BLaER1 (cell line): ENCODE results near the gene SLC17A3.

Experiments used
- H3K27ac ChIP-seq: shearing (Covaris generic); formaldehyde crosslinking; 2 replicates; pipeline ENCODE4 v1.8.1; 2022
- H3K27me3 ChIP-seq: shearing (Covaris generic); formaldehyde crosslinking; 2 replicates; pipeline ENCODE4 v1.8.1; 2022
- H3K36me3 ChIP-seq: shearing (Covaris generic); formaldehyde crosslinking; 2 replicates; pipeline ENCODE4 v1.8.1; 2022
- H3K4me1 ChIP-seq: shearing (Covaris generic); formaldehyde crosslinking; 2 replicates; pipeline ENCODE4 v1.8.1; 2022
- H3K4me2 ChIP-seq: shearing (Covaris generic); formaldehyde crosslinking; 2 replicates; pipeline ENCODE4 v1.8.1; 2022
- H3K4me3 ChIP-seq: shearing (Covaris generic); formaldehyde crosslinking; 2 replicates; pipeline ENCODE4 v1.8.1; 2022
- H3K9ac ChIP-seq: shearing (Covaris generic); formaldehyde crosslinking; 2 replicates; pipeline ENCODE4 v1.8.1; 2022
- H3K9me3 ChIP-seq: shearing (Covaris generic); formaldehyde crosslinking; 2 replicates; pipeline ENCODE4 v1.8.1; 2022
- H4K20me1 ChIP-seq: shearing (Covaris generic); formaldehyde crosslinking; 2 replicates; pipeline ENCODE4 v1.8.1; 2022
- Cebpa-rat ChIP-seq: shearing (Covaris generic); IDR thresholded peaks from 2 replicates; pipeline ENCODE4 v1.8.1; 2022

The SLC17A3 gene, protein sequence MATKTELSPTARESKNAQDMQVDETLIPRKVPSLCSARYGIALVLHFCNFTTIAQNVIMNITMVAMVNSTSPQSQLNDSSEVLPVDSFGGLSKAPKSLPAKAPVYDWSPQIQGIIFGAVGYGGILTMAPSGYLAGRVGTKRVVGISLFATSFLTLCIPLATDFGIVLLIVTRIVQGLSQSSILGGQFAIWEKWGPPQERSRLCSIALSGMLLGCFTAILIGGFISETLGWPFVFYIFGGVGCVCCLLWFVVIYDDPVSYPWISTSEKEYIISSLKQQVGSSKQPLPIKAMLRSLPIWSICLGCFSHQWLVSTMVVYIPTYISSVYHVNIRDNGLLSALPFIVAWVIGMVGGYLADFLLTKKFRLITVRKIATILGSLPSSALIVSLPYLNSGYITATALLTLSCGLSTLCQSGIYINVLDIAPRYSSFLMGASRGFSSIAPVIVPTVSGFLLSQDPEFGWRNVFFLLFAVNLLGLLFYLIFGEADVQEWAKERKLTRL

DNA sequence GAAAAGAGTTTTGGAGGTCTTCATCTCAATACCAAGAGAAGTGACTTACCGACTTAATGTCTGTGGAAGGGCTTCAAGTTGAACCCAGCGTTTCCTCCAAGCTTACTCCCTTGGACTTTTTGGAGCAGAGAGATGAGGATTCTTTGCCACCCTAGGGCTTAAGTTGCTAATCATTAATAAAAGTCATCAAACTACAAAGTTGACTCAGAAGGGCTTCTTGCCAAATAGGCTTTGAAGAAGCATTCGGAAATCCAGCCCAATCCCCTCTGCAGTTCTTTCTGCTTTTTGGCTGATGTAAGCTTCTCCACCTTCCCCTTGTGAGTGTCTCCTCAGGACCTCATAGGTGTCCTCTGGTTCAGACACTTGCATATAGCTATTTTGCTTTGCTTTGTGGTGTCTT lies at the start of gene SLC17A3:
Gene SLC17A3 (minus strand): TSS at position 126 of the 400 bp plus-strand sequence. CDS start 5,856 bp downstream, outside the sequence.
- Histone ChIP-seq H3K4me3 (no peak within 1 kb of the TSS), H3K4me2 (no peak within 1 kb of the TSS), H3K9me3 (no peaks in the 10 kb centered on the region), H3K36me3 (no peaks in the 10 kb centered on the region), H3K4me1 (no peaks in the 10 kb centered on the region), H3K27ac (no peak within 1 kb of the TSS), H3K27me3 (no peaks in the 10 kb centered on the region), H3K9ac (no peak within 1 kb of the TSS), H4K20me1 (no peaks in the 10 kb centered on the region)
- TF ChIP-seq Cebpa-rat = no peak

- H3K9ac ChIP-seq = no peak overlapping the region
- H3K4me1 ChIP-seq = no peaks in the 10 kb centered on the region
- no peak overlapping the region for H3K4me2 ChIP-seq
- H4K20me1 ChIP-seq = no peaks in the 10 kb centered on the region
- H3K4me3 ChIP-seq = no peak overlapping the region
- no peaks in the 10 kb centered on the region for H3K9me3 ChIP-seq
- no peaks in the 10 kb centered on the region for H3K27me3 ChIP-seq
- TF ChIP-seq Cebpa-rat = no peak
- H3K36me3 ChIP-seq = no peaks in the 10 kb centered on the region
- H3K27ac ChIP-seq = no peak overlapping the region
These were observed 48.3 kb upstream of the SLC17A3 start for GRCh38 chr6:25922301-25922700.

DNA sequence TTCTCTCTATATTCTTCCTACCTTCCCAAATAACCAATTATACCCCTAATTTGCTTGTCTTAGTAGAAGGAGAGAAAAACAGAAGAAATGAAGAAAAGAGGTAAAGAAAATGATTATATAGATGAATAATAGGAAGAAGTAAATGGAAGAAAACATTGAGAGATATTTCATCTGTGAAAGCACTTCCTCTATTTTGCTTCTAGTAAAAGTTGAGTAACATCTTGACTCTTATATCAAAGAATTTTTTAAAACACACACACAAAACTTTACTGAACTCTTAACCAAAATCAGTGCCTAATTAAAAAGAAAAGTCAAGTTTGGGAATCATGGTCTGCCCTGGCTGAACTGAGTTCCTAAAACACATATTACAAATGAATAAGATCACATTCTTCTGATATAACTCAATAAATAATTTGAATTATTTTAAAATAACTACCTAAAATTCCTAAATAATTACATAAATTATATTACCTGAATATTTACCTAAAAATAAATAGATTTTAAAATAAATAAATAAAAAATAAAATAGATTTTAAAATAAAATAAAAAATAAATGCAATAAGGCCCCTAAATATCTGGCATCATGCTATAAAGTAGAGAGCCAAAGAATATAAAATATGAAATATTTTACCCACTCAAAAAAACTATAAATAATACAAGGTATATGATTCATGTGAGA lies 47.6 kb upstream of the SLC17A3 start:
- H3K4me1 ChIP-seq = no peaks in the 10 kb centered on the region
- H3K27me3 ChIP-seq = no peaks in the 10 kb centered on the region
- no peak overlapping the region for H3K4me3 ChIP-seq
- H3K9me3 ChIP-seq = no peaks in the 10 kb centered on the region
- H3K27ac ChIP-seq = no peak overlapping the region
- H3K36me3 ChIP-seq = no peaks in the 10 kb centered on the region
- TF ChIP-seq Cebpa-rat = no peak
- no peaks in the 10 kb centered on the region for H4K20me1 ChIP-seq
- no peak overlapping the region for H3K9ac ChIP-seq
- no peak overlapping the region for H3K4me2 ChIP-seq

GRCh38 chr6:25919657-25920056 lies 45.6 kb upstream of the SLC17A3 start:
- H3K4me3 ChIP-seq = no peak overlapping the region
- no peaks in the 10 kb centered on the region for H3K36me3 ChIP-seq
- no peaks in the 10 kb centered on the region for H3K9me3 ChIP-seq
- no peak overlapping the region for H3K4me2 ChIP-seq
- no peak overlapping the region for H3K9ac ChIP-seq
- no peaks in the 10 kb centered on the region for H4K20me1 ChIP-seq
- no peak for TF ChIP-seq Cebpa-rat
- no peaks in the 10 kb centered on the region for H3K4me1 ChIP-seq
- no peaks in the 10 kb centered on the region for H3K27me3 ChIP-seq
- no peak overlapping the region for H3K27ac ChIP-seq

DNA sequence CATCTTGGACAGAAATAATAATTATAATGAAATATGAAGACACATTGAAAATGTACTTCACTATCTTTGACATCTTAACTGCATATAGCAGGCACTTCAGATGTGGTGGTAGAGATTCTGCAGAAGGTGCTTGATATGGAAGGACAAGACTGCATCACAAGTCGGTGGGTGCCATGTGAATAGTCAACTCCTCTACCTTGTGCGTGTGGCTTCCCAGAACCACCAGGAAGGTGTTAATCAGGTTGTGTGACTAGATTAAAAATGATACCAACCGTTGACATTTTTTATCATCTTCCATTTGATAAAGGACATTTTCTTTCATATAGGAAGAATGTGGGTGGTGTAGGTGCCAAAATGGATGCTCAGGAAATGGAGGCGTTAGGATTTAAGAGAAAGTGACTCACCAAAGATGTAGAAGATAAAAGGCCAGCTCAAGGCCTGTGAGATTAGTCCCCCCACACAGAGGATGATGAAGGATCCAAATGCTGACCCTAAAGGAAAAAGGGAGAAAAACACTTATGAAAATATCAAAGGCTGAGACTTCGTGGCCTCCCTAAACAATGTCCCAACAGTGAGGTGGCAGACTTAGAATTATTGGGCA lies 44.1 kb upstream of the SLC17A3 start:
- Histone ChIP-seq H3K4me3 (no peak overlapping the region), H4K20me1 (no peaks in the 10 kb centered on the region), H3K4me2 (no peak overlapping the region), H3K4me1 (no peaks in the 10 kb centered on the region), H3K36me3 (no peaks in the 10 kb centered on the region), H3K27ac (no peak overlapping the region), H3K9ac (no peak overlapping the region), H3K27me3 (no peaks in the 10 kb centered on the region), H3K9me3 (no peaks in the 10 kb centered on the region)
- no peak for TF ChIP-seq Cebpa-rat

GRCh38 chr6:25916789-25917490 lies 42.9 kb upstream of the SLC17A3 start:
- Histone ChIP-seq H3K4me1 (no peaks in the 10 kb centered on the region), H3K36me3 (no peaks in the 10 kb centered on the region), H4K20me1 (no peaks in the 10 kb centered on the region), H3K9ac (no peak overlapping the region), H3K4me3 (no peak overlapping the region), H3K27me3 (no peaks in the 10 kb centered on the region), H3K27ac (no peak overlapping the region), H3K9me3 (no peaks in the 10 kb centered on the region), H3K4me2 (no peak overlapping the region)
- TF ChIP-seq Cebpa-rat = no peak

- no peak overlapping the region for H3K9ac ChIP-seq
- H3K27ac ChIP-seq = no peak overlapping the region
- no peak for TF ChIP-seq Cebpa-rat
- no peak overlapping the region for H3K4me3 ChIP-seq
- H3K4me1 ChIP-seq = peaks cover 2% of the 10 kb centered on the region
- H3K36me3 ChIP-seq = no peaks in the 10 kb centered on the region
- no peak overlapping the region for H3K4me2 ChIP-seq
- no peaks in the 10 kb centered on the region for H4K20me1 ChIP-seq
- no peaks in the 10 kb centered on the region for H3K9me3 ChIP-seq
- no peaks in the 10 kb centered on the region for H3K27me3 ChIP-seq
These were observed 42.3 kb upstream of the SLC17A3 start for GRCh38 chr6:25916330-25916729.

DNA sequence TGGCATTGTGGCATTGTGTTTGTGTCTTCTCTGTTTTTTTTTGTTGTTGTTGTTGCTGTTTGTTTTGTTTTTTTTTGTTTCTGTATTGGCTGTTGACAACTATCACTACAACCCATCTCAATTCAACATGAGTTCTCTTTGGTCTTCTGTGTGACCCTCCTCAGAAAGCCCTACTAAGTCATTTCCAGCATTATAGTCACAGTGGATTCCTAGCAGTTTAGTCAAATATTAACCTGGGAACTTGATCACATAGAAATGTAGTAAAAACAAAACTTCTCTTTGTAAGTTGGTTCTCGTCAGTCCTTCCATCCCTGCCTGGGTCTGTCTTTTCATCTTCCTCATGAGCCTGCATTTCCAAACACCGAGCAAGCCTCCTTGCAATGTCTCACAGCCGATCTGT lies 39.7 kb upstream of the SLC17A3 start:
- no peaks in the 10 kb centered on the region for H4K20me1 ChIP-seq
- no peaks in the 10 kb centered on the region for H3K36me3 ChIP-seq
- no peaks in the 10 kb centered on the region for H3K9me3 ChIP-seq
- H3K27ac ChIP-seq = no peak overlapping the region
- TF ChIP-seq Cebpa-rat = no peak
- H3K4me2 ChIP-seq = no peak overlapping the region
- H3K4me1 ChIP-seq = peaks cover 6% of the 10 kb centered on the region
- no peak overlapping the region for H3K4me3 ChIP-seq
- H3K27me3 ChIP-seq = no peaks in the 10 kb centered on the region
- no peak overlapping the region for H3K9ac ChIP-seq

DNA sequence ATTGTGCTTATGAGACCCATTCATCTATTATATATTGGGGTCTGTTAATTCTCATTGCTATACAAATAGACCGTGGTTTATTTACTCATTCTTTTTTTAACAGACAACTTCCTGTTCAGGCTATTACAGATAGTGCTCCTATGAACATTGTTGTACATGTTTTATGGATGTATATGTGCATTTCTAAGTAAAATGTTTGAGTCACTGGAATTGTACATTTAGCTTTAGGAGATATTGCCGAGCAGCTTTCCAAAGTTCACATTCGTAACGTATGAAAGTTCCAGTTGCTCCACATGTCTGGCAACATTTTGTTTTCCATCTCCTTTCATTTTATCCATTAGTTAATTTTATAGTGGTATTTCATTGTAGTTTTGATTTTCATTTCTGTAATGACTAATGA lies 37.3 kb upstream of the SLC17A3 start:
- Histone ChIP-seq H3K4me3 (no peak overlapping the region), H3K27ac (no peak overlapping the region), H3K9me3 (no peaks in the 10 kb centered on the region), H4K20me1 (no peaks in the 10 kb centered on the region), H3K4me1 (peaks cover 6% of the 10 kb centered on the region), H3K36me3 (no peaks in the 10 kb centered on the region), H3K9ac (no peak overlapping the region), H3K27me3 (no peaks in the 10 kb centered on the region), H3K4me2 (no peak overlapping the region)
- TF ChIP-seq Cebpa-rat = no peak
